HG03442 (cell line): Measurements from ENCODE around the gene CTNNA1.
"Not testable (repeated sequence)": the region's sequence is repeated elsewhere in the genome, so short reads cannot be mapped to it uniquely, and the experiment has no call there.

Experiments used
- ATAC-seq: cut with Tn5 transposase; IDR thresholded peaks from one replicate; pipeline ENCODE4 v1.9.1; 2021; ENCODE audit warnings: mild to moderate bottlenecking, moderate library complexity; ENCODE audit not compliant: unreplicated experiment

CTNNA1 gene

DNA sequence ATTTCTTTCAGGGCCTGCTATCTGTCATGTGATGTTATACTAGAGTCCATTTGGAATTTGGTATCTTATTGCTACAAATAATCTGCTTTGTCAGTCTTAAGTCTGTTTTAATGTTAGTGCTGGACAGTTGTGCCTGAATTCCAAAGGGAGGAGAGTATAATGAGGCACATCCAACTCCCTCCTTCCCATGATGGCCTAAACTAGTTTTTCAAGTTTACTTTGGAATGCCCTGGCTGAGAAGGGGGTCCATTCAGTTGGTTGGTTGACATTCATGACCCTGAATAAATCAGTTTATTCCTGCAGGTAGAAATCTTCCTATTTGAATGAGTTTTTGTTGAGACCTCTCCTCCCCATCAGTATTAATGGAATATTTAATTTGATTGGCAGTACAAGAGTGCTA lies 131.3 kb downstream of the CTNNA1 start:
- ATAC-seq, result no peak

DNA sequence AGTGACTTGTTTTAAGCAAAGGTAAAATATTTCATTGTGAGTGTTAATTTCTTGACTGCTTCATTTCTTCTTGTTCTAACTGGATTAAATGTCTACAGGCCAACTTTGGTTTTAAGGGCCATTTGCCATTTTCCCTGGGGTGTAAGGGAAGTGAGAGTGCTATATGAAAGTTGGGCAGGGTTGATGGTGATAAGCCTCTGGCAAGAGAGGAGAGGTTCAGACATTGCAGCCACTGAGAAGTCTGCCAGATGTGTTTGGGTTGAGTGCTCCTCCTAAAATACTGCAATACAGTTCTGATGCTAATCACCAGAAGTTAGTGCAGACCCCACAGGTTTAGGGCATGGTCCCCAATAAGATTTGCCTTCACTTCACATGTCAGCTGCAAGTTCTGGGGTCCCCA lies 136.8 kb downstream of the CTNNA1 start:
- no peak for ATAC-seq

DNA sequence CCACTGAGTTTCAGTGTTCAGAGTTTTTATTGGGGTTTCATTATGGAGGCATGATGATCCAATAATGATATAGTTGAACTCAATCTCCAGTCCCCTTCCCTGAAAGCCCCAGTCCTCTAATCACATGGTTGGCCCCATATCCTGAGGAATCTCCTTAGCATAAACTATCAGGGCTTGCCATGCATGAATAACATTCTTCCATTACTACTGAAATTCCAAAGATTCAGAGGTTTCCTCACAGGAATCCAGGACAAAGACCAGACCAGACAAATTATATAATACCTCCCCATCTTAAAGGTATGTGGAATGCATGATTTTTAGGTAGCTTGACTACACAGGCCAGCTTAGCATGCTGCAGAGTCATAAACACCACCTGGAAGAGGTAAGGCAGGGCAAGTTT lies 137.4 kb downstream of the CTNNA1 start:
- no peak for ATAC-seq

- ATAC-seq, result no peak
Observed at GRCh38 chr5:138895918-138896317, 142.7 kb downstream of the CTNNA1 start.

DNA sequence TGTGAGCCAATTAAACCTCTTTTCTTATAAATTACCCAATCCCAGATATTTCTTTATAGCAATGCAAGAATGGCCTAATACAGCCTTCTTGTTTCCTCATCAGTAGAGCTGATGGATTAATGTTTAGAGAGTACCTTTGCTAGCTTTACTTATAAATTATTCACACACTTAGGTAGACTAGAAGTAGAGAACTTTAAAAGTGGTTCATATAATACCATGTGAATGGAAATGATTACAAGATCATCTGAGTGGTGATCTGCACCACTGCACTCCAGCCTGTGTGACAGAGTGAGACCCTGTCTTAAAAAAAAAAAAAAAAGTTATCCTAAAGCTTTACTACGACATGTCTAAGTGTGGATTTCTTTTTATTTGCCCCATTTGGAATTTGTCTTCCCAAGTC lies 145.1 kb downstream of the CTNNA1 start:
- no peak for ATAC-seq

GRCh38 chr5:138898742-138899141 lies 145.5 kb downstream of the CTNNA1 start:
- no peak for ATAC-seq

- ATAC-seq, result no peak
Observed at GRCh38 chr5:138900281-138900965, 147.2 kb downstream of the CTNNA1 start.

GRCh38 chr5:138901716-138902115 lies 148.5 kb downstream of the CTNNA1 start:
- ATAC-seq, result no peak

- no peak for ATAC-seq
Observed at GRCh38 chr5:138903130-138903775, 150.0 kb downstream of the CTNNA1 start.

DNA sequence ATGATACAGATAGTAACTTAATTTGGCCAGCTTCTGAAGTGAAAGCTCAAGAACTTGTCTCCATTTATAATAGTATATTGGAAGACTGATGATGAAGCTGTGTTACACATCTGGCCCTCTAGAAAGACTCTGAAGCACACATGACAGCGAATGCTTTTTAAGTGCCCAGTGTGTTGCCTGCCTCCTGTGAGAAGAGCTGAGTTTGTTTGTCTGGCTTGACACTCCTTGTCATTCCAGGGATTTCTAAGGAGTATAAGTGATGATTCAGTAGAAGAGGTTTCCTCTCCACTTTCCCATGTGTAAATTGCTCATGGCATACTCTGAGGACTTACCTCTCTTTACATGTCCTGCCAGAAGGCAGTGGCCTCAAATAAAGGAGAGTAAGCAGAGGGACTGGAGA lies 152.3 kb downstream of the CTNNA1 start:
- ATAC-seq, result no peak

DNA sequence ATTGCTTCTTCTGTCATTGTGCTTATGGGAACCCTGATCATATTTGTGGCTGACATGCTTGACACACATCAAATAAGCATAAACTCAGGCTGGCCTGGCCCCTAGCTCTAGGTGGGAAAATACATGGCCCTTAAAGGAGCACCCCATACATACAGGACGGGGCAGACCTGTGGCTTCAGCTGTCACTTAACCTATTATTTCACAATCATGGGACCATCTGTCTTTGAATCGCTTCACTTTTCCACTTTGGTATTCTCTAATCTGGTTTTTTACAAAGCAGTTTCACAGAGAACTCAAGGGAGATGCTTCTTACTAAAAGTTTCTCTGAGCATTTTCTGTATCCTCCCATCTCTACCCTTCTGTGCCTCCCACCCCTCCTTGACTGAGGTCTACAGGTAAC lies 156.5 kb downstream of the CTNNA1 start:
- no peak for ATAC-seq

- no peak for ATAC-seq
Observed at GRCh38 chr5:138910546-138911185, 157.4 kb downstream of the CTNNA1 start.

GRCh38 chr5:138911441-138911840 lies 158.2 kb downstream of the CTNNA1 start:
- ATAC-seq, result no peak

DNA sequence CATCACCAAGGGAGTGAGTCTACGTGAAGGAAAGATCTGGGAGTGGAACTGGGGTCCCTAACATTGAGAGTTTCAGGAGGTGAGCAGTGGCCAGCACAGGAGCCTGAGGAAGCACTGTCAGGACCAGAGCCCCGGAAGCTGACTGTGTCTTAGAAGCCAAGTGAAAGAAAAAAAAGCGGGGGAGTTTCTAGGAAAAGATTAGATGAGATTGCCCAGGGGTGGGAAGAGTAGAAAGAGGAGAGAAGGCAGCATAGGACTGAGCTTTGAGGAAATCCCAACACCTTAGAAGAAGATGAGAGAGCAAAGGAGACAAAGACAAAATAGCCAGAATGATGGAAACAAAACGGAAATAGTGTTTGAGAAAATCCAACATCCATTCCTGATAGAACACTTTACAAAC lies 158.9 kb downstream of the CTNNA1 start:
- ATAC-seq, result no peak

DNA sequence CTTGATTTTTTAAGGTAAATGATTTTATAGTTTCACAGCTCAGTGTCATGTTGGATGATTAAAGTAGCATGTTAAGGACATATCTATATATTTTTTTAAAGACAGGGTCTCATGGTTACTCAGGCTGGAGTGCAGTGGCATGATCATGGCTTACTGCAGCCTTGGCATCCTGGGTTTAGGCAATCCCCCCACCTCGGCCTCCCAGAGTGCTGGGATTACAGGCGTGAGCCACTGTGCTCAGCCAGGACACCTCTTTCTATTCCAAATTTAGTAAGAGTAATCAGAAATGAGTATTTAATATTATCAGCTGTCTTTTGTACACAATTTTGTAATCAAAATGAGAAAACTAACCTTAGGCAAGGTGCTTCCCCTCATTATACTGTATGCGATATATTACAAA lies 160.5 kb downstream of the CTNNA1 start:
- no peak for ATAC-seq

- ATAC-seq, result no peak
Observed at GRCh38 chr5:138914338-138914737, 161.1 kb downstream of the CTNNA1 start.

GRCh38 chr5:138918686-138919085 lies 165.5 kb downstream of the CTNNA1 start:
- ATAC-seq, result no peak

GRCh38 chr5:138920181-138920580 lies 167.0 kb downstream of the CTNNA1 start:
- ATAC-seq, result no peak

GRCh38 chr5:138921362-138921761 lies 168.1 kb downstream of the CTNNA1 start:
- ATAC-seq, result not testable (repeated sequence)

DNA sequence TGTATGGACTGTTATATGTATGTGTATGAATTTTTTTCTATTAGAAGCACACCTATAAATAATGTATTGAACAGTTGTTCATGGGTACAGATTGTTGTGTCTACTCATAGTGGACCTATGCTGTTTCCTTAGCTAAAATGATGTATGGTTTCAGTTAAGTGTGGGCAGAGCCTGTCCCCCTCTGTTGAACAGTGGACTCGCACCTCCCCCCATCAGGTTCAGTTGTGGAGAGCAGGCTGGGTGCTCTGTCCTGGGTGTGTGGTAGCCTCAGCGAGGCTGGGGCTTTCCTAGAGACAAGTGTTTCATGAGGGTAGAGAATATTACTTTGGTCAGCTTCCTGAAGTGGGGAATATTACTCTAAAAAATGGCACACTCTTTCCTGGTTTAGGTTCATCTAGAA lies 169.3 kb downstream of the CTNNA1 start:
- ATAC-seq, result no peak

DNA sequence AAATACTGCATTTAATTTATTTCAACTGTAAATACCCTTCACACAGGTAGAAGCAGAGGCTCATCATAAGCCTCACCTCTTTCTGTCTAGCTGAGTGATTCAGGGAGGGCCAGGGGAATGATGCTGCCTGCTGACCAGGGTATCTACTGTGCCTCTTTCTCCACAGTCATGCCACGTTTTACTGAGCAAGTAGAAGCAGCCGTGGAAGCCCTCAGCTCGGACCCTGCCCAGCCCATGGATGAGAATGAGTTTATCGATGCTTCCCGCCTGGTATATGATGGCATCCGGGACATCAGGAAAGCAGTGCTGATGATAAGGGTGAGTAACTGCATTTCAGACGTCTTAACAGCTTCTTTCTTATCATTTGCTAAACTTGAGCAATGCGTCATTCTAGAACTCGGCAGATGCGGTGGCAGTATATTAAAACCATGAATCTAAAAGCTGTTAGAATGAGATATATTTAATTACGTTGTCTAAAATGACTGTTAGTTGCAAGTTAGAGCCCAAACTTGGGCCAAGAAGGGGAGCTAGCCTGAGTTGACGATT lies 171.9 kb downstream of the CTNNA1 start:
- ATAC-seq, result no peak

DNA sequence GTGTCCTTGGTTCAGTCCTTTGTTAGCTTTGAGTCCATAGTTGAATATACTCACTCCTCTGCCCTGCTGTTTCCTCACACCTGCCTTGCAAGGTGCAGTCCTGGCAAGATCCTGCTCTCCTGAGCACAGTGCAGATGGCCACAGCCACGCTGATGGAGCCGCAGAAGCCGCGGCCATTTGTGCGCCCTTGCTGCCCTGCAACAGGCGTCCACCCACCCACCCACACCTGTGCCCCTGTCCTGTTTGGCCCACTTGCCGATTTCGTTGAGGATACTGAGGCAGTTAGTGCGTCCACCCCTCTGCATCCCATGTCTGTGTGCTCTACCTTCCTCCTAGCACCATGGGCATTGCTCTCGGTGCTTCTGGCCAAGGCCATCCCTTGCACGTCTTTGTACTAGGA lies 173.0 kb downstream of the CTNNA1 start:
- no peak for ATAC-seq
